ENCODE results near the gene FAM222A. TPM values are rescaled to one million over a fixed set of nuclear protein-coding genes. Genes with fewer than 3 reads are reported as not detected.

The FAM222A gene
- total RNA-seq, 1 experiment from 2014 or later = 2.8 TPM

GRCh38 chr12:109729371-109729781, 15.8 kb downstream of the FAM222A start:
- Histone ChIP-seq H3K4ac (ENCODE audit: low read depth, low read length) (no peak overlapping the region), H4K91ac (ENCODE audit: insufficient read length, low read depth, low read length) (no peak overlapping the region), H3K27me3 (ENCODE audit: insufficient read depth, low read length) (no peaks in the 10 kb centered on the region), H3T11ph (ENCODE audit: low read length) (no peak overlapping the region), H3K56ac (ENCODE audit: insufficient read length, low read depth, low read length) (no peak overlapping the region), H4K5ac (ENCODE audit: insufficient read length, low read depth, low read length) (no peak overlapping the region), H3K18ac (ENCODE audit: insufficient read length, low read depth, low read length) (no peak overlapping the region), H2BK12ac (ENCODE audit: insufficient read length, low read depth, low read length) (no peak overlapping the region), H3K9me3 (ENCODE audit: control insufficient read depth, low read depth, low read length) (no peaks in the 10 kb centered on the region), H3K14ac (ENCODE audit: insufficient read depth, low read length) (no peak overlapping the region), H2BK15ac (ENCODE audit: low read depth, low read length) (no peak overlapping the region), H4K20me1 (ENCODE audit: control insufficient read depth, insufficient read depth, insufficient read length) (no peaks in the 10 kb centered on the region), H3K23me2 (ENCODE audit: insufficient read length, low read depth, low read length, poor library complexity, severe bottlenecking) (no peaks in the 10 kb centered on the region), H4K8ac (replicated peaks; ENCODE audit: insufficient read length, low read depth, low read length) (no peak overlapping the region), H2BK120ac (ENCODE audit: low read depth, low read length, poor library complexity, severe bottlenecking) (no peak overlapping the region), H3K4me1 (ENCODE audit: insufficient read depth, low read length) (no peaks in the 10 kb centered on the region), H2BK5ac (ENCODE audit: insufficient read length, low read length) (no peak overlapping the region), H3K23ac (ENCODE audit: insufficient read length, low read depth, low read length) (no peak overlapping the region), H3K4me2 (ENCODE audit: insufficient read depth, insufficient read length, low read length) (no peak overlapping the region), H2BK20ac (ENCODE audit: low read depth, low read length, poor library complexity, severe bottlenecking) (no peak overlapping the region), H2AK5ac (ENCODE audit: insufficient read length, low read length) (no peak overlapping the region), H3K79me1 (ENCODE audit: insufficient read depth, low read depth, low read length, poor library complexity, severe bottlenecking) (no peaks in the 10 kb centered on the region), H3K9ac (ENCODE audit: extremely low read depth, insufficient read length, low read length) (no peak overlapping the region), H3K79me2 (ENCODE audit: insufficient read depth, low read length) (no peaks in the 10 kb centered on the region), H3K27ac (ENCODE audit: insufficient read length, low read depth, low read length) (no peak overlapping the region), H2AFZ (ENCODE audit: low read length) (no peak overlapping the region)
- Mint-ChIP-seq H3K36me3 (ENCODE audit: insufficient read depth in 1 of 3, low read depth in 3 of 3) (no peaks in the 10 kb centered on the region), H3K27me3 (ENCODE audit: low read depth) (peaks cover 1% of the 10 kb centered on the region), H3K9me3 (no peaks in the 10 kb centered on the region; a peak in 1 of 5 replicates), H3K27ac (no peak overlapping the region), H3K4me1 (peaks cover 6 to 21% of the 10 kb centered on the region in 2 experiments), H3K4me3 (no peak overlapping the region)
- DNase-seq = peak; percentile 21
- no CpG with 5 or more reads among the region's 18 CpGs for WGBS (ENCODE audit: extremely low coverage, insufficient read length, low lambda C conversion rate)
- no peak for TF ChIP-seq CTCF (conservative IDR thresholded peaks at IDR 0.05)

Measured in H9 (cell line).